ENCODE data around the gene FCHO1.
A peak's percentile ranks its signal among the peaks of the same experiment; 100 is the strongest.

FCHO1 gene, protein sequence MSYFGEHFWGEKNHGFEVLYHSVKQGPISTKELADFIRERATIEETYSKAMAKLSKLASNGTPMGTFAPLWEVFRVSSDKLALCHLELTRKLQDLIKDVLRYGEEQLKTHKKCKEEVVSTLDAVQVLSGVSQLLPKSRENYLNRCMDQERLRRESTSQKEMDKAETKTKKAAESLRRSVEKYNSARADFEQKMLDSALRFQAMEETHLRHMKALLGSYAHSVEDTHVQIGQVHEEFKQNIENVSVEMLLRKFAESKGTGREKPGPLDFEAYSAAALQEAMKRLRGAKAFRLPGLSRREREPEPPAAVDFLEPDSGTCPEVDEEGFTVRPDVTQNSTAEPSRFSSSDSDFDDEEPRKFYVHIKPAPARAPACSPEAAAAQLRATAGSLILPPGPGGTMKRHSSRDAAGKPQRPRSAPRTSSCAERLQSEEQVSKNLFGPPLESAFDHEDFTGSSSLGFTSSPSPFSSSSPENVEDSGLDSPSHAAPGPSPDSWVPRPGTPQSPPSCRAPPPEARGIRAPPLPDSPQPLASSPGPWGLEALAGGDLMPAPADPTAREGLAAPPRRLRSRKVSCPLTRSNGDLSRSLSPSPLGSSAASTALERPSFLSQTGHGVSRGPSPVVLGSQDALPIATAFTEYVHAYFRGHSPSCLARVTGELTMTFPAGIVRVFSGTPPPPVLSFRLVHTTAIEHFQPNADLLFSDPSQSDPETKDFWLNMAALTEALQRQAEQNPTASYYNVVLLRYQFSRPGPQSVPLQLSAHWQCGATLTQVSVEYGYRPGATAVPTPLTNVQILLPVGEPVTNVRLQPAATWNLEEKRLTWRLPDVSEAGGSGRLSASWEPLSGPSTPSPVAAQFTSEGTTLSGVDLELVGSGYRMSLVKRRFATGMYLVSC

DNA sequence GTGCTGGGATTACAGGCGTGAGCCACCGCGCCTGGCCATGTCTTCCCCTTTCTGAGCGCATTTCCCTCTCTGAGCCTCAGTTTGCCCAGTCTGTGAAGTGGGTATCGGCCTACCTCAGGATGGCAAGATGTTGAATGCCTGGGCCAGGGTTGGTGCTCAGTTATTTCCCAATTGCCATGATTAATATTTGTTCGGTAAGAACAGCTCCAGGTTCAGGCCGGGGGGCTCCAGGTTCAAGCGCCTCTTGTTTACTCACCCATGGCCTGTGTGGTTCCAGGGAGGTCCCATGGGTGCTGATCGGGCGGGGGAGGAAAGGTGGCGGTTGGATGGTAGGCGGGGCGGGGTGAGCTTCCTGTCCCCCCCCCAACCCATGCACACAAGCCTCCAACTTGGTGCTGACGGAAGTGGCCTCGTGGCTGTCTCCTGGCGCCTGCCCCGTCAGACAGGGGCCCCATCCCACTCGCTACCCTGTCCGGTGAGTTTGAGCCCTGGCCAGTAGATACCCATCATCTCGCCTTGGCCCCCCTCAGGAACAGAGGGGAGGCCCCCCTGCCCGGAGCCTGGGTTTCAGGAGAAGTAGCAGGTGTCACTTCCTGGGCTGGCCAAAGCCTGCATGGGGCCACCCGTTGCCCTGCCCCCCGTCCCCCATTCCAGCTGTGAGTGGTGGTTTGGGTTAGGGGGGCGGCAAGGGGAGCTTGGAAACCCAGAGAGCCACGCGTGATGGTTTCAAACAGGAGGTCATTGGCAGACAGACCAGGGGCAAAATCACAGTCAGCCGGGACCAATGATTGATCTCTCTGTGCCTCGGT is at the start of gene FCHO1:
Gene FCHO1, plus strand, starts transcription at position 375 of the 809 bp plus-strand sequence. CDS start 3,688 bp downstream, outside the sequence.
- DNase-seq: peak; percentile 94

DNA sequence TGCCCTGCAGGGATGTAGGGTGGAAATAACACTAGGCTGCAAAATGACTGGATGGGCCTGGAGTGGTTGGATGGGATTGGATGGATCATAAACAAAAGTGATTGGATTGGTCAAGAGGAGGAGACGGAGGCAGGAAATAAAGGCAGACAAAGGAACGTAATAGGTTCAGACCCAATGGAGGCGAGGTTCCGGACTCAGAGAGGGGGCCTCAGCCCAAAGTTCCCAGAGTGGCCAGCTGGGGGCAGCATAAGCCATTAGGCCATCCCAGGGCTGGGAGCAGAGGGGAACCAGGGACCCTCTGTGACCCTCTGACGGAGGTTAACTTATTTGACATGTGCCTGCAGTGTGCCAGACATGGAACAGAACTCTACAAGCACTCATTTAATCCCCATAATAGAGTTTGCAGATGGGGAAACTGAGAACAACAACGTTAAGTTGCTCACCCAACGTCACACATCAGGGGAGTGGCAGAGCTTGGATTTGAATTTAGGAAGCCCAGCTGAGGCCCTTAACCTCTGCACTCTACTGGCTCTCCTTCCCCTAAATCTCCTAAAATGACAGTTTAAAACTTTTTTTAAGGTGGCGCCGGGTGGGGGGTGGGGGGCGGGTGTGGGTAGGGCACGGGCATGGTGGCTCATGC is 47.3 kb upstream of the FCHO1 start:
- DNase-seq: peak; percentile 90

DNA sequence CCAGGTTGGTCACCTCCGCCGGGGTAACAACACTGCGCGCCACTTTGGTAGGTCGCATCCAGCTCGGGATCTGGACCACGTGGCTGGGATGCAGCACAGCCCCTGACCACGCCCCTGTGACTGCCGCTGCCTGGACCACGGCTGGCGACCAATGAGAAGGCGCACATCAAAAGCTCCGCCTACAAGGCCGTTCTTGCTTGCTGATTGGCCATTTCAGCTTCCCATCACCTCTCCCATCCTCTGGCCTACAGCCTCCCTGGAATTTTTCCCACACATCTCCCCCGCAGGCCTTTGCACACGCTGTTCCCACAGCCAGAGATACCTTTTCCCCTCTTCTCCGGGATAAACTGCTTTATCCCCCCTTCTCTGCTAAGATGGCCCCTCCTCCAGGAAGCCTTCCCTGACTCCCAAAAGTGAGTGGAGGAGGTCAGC is 44.5 kb upstream of the FCHO1 start:
- no peak for DNase-seq

DNA sequence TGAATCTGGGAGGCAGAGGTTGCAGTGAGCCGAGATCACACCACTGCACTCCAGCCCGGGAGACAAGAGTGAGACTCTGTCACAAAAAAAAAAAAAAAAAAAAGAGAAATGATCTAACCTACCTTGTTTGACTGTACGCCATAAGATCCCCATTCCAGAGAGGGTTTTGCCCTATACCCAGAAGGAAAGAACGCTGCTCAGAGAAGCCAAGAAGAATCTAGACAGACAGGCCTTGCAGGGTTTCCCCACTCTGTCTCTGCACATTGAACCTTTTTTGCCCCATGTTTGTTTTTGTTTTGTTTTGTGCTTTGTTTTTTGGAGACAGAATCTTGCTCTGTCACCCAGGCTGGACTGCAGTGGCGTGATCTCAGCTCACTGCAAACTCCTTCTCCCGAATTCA is 39.4 kb upstream of the FCHO1 start:
- DNase-seq: no peak

DNA sequence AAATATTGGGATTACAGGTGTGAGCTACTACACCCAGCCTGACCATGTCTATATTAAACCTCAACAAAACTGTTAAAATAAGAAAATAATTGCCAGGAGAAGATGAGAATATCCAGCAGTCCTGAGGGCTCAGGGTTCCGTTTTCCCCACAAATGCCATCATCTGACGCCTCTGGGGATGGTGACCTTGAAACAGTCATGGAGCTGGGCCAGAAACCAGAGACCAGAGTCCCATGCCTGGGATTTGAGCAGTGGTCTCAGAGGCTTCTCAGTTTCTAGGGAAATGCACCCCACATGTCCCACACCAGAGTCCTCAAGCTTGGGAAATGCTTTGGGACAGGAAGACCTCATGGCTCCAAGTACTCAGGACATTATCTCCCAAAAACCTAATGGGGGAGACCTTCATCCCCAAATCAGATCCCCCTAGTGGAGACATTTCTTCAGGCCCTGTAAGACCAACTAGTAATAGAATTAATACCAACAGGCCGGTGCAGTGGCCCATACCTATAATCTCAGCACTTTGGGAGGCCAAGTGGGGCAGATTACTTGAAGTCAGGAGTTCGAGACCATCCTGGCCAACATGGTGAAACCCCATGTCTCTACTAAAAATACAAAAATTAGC is 34.9 kb upstream of the FCHO1 start:
- no peak for DNase-seq

DNA sequence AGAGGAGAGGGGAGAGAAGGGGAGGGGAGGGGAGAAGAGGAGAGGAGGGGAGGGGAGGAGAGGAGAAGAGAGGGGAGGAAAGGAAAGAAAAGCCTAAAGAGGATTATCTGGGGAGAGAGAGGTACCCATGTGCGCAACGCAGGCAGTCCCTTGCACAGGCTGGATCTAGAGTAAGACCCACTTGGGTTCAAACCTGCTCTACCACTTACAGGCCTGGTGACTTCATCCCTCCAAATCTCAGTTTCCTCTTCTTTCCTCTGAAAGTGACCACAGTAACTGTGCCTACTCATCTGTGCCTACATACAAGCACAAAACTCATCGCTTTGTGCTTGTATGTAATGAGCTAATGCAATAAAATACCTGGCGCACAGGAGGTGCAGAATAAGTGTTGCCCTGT is 32.7 kb upstream of the FCHO1 start:
- no peak for DNase-seq

DNA sequence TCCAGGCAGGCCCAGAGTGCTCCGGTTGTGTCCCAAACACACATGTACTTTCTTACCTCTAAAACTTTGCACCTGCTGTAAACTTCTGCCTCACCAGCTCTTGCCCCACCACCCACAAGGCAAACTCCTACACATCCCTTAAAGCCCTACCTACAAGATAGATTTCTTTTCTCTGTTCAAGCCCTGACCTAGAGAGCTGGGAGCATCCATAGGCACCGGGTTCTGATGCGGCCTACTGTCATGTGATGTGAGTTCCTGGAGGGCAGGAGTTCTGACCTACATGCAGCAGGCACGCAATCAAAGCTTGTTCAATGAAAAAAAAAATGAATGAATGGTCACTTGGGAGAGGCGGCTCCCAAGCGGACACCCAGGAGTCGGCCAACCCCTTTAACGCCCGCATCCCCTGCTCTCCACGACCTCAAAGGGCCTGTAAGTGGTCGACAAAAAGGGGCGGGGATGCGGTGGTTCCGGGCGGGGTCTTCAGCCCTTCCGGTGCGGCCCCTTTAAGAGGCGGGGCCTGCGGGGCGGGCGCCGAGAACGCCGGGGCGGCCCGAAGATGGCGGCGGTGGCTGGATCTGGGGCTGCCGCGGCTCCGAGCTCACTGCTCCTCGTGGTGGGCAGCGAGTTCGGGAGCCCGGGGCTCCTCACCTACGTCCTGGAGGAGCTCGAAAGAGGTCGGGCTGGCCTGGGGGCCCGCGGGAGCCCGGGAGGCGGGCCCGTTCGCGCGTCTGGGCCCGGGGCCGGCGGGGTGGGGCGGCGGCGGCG is 32.1 kb upstream of the FCHO1 start, which contains the start of gene MAP1S:
Gene MAP1S, plus strand, starts transcription at position 534 of the 765 bp plus-strand sequence. Its CDS starts 23 bp downstream, at position 557.
- DNase-seq: peak; percentile 89

DNA sequence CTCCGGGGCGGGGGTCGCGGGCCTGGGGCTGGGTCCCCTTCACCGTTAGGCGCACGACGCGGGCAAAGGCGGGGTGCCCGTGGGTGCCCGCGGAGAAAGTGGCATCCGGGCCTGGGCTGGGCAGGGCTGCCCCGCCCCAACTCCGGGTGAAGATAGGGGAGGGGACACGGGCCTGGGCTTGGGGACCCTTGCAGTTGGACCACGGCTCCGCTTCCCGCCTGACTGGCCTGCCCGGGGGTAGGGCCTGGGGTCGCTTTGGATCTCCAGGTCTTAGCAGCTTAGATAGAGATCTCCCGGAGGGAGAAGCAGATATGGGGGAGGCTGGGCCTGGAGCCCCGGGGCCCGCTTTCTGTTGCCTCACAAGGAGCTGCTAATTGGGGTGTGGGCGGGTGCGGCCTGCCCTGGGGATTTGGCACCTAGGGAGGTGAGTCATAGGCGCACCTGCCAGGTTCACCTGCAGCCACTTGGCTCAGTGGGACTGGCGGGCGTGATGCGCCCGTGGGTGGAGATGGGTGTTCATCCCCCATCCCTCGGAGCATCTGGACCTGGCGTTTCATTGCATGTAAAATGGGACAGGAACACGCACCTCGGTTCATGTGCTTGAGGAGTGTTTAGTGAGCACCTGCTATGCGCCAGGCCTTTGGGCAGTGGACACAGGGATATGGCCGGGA is 31.4 kb upstream of the FCHO1 start:
- peak; percentile 82 for DNase-seq

DNA sequence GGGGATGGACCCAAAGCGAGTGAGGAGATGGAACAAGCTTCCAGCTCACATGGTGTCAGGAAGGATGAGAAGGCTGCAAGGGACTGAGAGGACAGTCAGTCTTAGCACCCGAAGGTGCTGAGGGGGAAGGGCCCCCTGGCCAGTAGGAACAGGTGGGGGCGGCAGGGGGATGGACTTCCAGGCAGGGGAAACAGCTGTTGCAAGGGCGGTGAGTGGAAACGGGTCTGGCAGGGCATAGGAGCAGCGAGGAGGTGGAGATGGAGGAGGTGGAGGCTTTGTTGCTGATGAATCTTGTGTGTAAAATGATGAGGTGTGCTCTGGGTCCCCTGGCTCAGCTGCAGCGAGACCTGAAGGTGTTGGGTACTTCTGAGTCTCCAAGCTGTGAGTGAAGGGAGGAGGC is 30.8 kb upstream of the FCHO1 start:
- DNase-seq: no peak

DNA sequence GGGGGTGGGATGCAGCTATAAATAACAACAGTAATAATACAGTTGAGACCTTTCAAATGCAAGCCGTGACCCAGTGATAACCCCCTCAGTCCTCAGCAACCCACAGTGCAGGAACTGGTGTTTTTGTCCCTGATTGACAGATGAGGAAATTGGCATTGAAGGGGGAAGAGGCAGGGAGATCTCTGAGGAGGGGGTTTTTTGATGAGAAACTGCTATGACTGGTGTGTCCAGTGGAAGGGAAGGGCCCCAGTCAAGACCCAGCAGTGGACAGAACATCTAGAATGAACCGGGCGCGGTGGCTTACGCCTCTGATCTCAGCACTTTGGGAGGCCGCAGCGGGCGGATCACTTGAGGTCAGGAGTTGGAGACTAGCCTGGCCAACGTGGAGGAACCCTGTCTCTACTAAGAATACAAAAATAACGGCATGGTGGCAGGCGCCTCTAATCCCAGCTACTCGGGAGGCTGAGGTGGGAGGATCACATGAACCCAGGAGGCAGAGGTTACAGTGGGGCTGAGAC is 30.1 kb upstream of the FCHO1 start:
- no peak for DNase-seq

DNA sequence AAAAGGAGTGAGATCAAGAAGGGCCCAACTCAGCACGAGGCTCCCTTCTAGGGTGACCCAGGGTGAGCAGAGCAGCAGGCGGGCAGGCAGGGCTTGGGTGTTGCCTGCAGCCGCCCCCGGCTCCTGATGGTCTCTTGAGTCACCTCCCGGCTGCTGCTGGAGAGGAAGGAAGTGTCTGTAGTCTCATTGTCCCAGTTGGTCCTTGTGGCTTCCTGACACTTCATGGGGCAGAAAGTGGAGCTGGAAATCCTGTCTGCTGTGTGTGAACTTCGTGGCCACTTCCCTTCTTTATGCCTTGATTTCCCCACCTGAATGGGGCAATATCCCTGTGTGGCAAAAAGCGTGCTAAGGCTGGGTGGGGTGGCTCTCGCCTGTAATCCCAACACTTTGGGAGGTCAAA is 29.5 kb upstream of the FCHO1 start:
- DNase-seq: no peak

DNA sequence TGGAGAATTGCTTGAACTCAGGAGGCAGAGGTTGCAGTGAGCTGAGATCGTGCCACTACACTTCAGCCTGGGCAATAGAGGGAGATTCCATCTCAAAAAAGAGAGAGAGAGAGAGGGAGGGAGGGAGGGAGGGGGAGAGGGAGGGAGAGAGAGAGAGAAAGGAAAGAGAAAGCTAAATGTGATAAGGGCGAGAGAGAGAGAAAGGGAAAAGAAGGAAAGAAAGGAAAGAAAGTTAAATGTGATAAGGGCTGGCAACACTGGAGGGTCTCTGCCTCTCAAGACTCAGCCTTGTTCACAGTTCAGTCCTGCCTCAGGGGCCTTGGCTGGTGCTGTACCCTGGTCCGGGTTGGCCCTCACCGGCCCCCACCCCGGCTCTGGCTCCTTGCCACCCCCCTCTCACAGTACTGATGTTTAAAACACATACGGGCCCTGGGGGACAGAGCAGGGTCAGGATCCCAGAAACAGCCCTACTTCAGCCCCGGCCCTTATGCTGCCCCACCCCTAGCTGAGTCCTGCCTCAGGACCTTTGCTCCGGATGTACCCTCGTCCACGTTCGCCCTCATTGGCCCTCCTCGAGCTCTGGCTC is 28.5 kb upstream of the FCHO1 start:
- DNase-seq: no peak

DNA sequence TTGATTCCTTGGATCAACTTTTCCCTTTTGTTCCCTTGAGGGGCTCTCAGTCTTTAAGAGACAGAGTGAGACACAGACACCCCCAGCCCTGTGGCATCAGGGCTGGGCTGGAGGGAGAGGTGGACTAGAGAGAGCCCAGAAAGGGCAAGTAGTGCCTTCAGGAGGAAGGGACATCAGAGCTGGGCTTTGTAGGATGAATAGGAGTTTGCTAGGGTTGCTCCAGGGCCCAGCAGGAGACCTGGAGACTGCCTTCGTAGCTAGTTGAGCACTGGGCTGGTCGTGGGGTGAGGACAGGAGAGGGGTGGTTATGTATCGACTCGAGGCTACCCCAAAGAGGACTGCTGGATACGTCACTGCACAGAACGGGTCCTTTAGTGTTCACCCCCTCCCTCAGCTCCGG is 26.6 kb upstream of the FCHO1 start:
- DNase-seq: no peak

DNA sequence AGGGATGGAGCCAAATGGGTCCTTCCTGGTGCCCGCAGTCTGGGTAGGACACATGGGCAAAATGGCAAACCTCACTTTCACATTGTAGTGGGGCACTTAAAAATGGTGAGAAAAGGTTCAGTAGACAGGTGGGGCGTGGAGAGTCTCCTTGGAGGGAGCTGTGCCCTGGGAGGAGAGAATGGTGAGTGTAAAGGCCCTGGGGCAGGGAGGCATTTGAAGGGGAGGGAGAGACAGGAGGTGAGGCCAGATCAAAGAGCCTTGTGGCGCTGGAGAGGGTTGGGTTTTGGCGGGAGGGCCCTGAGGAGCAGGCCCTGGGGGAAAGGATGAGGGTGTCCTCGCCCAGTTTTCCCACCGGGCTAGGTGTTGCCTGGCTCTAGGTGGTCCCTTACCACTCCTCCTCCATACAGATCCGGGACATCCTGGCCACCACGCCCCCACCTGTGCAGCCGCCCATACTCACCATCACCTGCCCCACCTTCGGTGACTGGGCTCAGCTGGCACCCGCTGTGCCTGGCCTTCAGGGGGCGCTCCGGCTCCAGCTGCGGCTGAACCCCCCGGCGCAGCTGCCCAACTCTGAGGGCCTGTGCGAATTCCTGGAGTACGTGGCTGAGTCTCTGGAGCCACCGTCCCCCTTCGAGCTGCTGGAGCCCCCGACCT is 25.7 kb upstream of the FCHO1 start:
- DNase-seq: no peak

DNA sequence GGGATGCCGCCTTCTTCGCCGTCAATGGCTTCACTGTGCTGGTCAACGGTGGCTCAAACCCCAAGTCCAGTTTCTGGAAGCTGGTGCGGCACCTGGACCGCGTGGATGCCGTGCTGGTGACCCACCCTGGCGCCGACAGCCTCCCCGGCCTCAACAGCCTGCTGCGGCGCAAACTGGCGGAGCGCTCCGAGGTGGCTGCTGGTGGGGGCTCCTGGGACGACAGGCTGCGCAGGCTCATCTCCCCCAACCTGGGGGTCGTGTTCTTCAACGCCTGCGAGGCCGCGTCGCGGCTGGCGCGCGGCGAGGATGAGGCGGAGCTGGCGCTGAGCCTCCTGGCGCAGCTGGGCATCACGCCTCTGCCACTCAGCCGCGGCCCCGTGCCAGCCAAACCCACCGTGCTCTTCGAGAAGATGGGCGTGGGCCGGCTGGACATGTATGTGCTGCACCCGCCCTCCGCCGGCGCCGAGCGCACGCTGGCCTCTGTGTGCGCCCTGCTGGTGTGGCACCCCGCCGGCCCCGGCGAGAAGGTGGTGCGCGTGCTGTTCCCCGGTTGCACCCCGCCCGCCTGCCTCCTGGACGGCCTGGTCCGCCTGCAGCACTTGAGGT is 25.0 kb upstream of the FCHO1 start:
- no peak for DNase-seq

DNA sequence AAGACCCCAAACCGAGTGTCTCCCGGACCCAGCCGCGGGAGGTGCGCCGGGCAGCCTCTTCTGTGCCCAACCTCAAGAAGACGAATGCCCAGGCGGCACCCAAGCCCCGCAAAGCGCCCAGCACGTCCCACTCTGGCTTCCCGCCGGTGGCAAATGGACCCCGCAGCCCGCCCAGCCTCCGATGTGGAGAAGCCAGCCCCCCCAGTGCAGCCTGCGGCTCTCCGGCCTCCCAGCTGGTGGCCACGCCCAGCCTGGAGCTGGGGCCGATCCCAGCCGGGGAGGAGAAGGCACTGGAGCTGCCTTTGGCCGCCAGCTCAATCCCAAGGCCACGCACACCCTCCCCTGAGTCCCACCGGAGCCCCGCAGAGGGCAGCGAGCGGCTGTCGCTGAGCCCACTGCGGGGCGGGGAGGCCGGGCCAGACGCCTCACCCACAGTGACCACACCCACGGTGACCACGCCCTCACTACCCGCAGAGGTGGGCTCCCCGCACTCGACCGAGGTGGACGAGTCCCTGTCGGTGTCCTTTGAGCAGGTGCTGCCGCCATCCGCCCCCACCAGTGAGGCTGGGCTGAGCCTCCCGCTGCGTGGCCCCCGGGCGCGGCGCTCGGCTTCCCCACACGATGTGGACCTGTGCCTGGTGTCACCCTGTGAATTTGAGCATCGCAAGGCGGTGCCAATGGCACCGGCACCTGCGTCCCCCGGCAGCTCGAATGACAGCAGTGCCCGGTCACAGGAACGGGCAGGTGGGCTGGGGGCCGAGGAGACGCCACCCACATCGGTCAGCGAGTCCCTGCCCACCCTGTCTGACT is 24.1 kb upstream of the FCHO1 start:
- DNase-seq: no peak

DNA sequence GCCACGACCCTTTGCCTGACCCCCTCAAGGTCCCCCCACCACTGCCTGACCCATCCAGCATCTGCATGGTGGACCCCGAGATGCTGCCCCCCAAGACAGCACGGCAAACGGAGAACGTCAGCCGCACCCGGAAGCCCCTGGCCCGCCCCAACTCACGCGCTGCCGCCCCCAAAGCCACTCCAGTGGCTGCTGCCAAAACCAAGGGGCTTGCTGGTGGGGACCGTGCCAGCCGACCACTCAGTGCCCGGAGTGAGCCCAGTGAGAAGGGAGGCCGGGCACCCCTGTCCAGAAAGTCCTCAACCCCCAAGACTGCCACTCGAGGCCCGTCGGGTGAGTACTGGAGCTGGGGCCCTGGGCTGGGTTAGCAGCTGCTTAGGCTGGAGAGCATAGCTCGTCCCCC is 23.4 kb upstream of the FCHO1 start:
- DNase-seq: no peak

DNA sequence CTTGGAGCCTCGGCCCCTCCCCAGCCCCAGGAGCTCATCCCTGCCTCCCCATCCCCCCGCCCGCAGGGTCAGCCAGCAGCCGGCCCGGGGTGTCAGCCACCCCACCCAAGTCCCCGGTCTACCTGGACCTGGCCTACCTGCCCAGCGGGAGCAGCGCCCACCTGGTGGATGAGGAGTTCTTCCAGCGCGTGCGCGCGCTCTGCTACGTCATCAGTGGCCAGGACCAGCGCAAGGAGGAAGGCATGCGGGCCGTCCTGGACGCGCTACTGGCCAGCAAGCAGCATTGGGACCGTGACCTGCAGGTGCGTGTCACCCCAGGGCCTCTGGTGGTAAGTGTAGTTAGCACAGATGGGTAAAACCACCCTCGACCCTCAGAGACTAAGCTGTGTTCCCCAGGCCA is 18.1 kb upstream of the FCHO1 start:
- no peak for DNase-seq

Measured in activated effector memory CD4-positive, alpha-beta T cell treated with anti-CD3 and anti-CD28 coated beads, Interleukin-2, amount 50 U/mL, for 16 hours (primary cell).